Stimulated activated CD4-positive, alpha-beta T cell treated with anti-CD3 and anti-CD28 coated beads, Interleukin-15, amount 100 ng/mL, for 24 hours (primary cell): ENCODE results near the gene LRMDA.

Experiments
- DNase-seq: peaks from one replicate; pipeline ENCODE4 v3.0.0-alpha.2; 2020

Gene LRMDA

DNA sequence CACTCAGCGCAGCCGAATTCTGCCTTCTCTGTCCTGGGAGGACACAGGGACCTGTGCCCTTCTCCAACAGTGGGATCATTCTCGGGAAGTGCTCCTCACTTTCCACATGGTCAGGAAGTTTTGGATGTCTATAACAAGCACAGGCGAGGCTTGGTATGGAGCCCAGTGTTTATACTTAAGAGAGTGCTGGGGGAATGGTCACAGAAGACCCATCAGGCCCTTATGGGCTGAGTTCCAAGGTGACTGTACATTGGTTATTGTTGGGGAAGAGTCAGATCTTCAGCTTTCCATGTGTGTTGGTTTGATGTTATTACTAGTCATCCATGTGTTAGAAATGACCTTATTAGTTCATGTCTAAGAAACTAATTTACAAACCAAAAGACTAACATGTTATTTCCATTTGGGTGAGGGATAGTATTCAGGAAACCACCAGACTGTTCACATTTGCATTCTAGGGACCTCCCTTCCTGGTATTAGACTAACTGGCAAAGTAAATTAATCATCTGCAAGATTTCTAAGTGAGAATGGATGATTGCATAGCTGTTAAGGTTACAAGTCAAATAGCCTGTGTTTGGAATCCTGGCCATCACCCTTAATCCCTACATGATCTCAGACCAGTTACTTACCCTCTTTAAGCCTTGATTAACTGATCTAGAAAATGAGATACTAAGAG lies 834.2 kb downstream of the LRMDA start:
- no peak for DNase-seq

DNA sequence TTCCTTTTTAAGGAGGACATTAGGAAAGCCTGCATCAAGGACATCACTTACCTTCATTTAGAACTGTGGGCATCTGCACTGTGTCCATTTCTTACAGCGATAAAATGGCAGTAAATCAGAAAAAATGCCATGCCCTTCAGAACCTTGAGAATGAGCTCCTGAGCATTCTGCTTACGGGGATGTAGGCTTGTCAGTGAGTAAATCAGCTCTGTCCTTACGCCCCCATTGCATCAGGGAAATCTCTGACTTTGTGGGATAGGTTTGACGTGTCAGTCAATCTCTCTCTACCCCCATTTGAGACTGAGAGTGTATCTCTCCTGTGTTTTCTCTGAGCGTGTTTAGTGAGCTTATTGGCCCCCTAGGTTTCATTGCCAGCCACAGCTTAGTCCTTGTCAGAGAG lies 837.1 kb downstream of the LRMDA start:
- DNase-seq, result no peak

DNA sequence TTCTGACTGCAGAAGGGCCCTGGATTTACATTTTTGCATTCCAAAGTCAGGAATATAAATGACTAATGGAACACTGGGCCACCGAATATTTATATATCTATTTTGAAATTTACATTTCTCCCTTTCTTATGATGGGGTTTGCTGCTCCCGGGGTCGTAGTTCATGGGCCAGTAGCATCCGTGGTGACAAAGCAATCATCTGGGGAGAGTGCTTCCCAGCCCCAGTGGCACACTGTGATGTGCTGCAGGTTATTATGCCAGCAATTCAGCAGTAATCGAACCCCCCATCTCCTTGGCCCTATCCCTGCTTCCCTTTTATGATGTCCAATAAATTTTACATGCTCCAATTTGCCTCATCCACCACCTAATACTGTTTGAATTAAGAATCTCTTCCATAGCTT lies 837.5 kb downstream of the LRMDA start:
- no peak for DNase-seq

DNA sequence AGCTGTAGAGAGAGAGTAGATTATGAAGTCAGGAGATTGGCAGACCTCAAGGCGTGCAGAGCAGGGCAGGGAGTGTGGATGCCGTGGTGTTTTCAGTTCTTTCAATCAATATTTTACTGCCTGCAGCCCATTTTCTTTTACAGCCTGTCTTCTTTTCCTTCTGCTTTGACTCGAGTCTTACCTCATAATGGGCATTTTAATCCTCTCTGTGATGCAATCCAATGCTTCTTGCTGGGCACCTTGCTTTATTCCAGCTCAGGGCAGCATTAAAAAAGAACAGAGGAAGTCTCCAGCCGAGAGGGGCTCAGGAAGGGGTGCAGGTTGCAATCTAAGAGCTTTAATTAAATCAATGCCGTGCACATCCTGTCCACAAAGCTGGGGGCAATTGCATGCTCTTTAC lies 839.0 kb downstream of the LRMDA start:
- no peak for DNase-seq

DNA sequence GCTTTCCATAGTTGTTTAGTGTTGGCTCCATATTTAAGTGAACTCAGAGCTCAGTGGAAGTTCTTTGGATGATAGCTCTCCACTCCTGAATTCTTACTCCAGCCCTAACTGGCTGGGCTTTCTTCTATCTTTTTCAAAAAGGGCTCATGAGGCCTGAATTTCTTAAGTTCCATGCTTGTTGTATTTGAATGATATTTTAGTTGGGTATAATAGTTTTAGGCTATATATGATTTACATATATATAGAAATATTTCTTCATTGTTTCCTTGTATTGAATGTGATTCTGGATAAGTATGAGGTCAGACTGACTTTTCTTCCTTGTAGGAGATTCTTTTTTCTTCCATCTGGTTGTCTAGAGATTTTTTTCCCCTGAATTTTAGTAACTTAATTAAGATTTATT lies 843.5 kb downstream of the LRMDA start:
- no peak for DNase-seq

DNA sequence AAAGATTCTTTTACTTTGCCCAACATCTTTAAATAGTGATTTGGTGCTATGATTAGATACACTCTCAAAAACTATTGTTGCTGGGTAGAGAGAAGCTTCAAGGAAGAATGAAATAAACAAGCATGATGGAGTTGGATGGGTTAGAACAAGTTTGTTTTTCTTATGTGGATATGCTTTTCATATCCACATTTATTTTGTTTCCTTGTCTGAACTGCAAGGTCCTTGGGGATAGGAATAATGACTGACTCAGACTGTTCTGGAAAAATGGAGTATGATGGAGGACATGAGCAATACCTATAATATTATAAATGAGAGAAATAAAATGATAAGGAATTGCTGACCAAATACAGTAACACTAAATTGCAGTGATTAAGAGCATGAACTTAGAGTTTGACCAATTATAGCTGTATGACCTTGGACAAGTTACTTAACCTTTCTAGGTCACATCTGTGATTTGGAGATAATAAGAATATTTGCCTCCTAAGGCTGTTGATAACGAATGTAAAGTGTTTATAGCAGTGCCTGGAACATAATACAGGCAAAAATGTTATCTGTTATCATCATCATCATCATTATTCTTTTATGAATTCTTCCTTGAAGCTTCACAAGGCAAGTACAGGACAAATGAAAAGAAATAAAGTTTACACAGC lies 847.5 kb downstream of the LRMDA start:
- DNase-seq, result no peak

DNA sequence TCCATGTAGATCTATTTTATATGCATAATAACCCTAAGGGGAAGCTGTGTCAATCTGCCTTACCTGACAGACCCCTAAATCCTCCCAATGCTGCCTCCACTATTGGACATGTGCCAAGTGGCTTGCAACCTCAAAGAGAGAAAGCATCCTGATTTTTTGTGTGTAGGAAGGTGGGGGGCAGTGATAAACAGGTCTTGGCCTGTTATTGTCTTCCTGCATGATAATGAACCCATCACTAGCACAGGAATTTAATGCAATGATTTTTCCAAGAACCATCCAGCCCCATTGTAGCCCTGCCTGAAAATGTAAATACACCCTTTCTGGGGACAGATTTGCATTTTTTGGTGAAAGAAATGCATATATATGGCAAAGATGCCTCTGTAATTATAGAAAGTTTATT lies 850.2 kb downstream of the LRMDA start:
- DNase-seq, result no peak

DNA sequence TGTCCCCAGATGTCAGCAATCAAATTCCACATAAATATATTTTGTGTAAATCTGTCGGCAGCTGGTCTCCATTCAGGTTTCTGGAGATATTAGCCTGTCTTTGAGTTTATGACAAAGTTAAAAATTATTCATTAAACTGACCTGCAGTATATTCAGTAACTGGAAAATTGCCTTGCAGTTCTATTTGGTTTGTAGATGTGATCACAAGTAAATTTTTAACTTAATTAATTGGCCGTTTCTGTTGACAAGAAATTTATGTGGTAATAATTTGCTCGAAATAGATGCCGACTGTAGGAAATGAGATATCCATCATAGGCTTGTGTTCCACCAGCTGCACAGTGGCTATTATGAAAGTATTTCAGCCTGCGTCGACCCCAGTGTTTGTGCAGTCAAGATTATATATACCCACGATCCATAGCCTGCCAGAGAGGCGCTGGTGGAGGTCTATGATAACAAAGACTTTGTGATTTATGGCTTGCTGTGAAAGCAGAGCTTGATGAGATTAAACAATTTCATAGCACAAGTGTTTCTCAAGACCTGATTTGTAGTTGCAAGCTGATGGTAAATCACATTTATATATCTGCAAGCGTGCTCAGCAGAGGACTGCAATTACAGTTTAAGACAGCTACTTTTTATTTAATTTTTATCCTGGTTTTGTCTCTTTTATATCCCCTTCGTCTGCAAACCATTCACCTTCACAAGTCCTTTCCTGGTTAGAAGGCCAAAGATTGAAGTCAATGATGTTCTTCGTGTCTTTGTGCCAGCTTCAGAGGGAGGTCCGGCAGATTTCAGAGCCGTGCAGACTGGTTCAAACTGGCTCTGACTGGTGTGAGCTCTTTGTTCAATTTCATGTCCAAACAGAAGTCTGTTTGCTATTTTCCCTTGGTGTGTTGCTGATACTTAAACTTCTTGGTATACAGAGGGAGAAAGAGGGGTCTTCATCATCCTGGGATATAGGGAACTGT lies 850.9 kb downstream of the LRMDA start:
- DNase-seq, result no peak

DNA sequence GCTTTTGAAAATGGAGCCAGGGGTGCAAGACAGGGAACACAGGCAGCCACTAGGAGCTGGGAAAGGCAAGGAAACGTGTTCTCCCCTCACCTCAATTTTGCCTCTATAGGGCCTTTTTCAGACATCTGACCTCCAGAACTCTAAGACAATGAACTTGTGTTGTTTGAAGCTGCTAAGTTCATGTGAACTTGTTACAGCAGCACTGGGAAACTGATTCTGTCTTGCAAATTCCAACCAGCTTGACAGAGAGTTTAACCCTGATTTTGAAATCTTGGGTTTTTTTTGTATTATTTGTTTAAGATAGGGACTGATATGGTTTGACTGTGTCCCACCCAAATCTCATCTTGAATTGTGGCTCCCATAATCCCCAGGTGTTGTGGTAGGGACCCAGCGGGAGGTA lies 852.9 kb downstream of the LRMDA start:
- DNase-seq, result no peak

DNA sequence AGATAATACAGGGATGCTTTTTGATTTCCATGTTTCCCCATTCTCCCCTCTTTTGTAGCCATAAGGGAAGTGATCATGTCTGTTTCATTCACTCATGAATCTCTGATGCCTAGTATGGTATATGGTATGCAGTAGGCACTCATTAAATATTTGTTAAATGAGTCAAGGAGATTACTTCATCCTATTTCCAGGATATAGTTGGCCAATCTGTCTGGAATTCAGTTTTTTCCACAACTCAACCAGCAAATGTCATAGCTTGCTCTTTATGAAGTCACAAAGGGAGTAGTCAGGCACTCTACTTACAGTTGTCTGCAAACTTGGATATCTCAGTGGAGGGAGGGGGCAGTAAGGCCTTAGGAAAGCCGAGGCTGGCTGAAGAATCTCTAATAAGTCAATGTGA lies 853.6 kb downstream of the LRMDA start:
- no peak for DNase-seq

DNA sequence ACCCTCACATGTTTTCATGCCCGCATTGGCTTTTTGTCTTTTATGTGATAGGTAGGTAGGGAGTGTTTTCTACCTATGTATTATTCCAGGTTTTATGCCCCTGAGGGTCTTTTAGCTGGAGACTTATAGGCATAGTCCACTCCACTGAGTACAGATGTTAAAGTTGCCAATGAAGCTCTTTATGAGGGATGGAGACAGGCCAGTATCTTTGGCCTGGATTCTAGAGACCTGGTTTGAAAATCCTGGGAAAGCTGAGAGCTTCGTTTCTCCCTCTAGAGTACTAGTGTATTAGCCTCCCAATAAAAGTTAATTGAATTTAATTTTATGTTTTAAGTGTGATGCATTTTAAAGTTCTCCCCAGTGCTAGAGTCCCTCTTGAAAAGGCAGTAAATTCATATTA lies 854.1 kb downstream of the LRMDA start:
- DNase-seq, result no peak

DNA sequence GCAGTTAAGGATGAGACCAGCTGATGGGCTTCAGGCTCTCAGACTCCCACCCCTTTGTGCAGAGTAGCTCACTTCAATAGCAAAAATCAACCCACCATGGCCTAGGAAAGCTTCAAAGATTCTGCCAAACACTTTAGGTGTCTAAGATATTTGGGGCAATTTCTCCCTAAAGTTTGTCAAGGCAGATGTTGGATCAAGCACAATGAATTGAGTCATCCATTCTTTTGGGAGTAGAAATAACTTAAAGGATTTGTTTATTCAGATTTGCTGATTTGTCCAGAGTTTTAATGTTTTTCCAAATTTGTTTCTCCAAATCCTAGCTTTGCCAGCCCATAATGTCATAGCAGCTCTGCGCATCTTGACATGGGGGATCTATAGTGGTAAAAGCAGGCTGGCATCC lies 855.1 kb downstream of the LRMDA start:
- no peak for DNase-seq

DNA sequence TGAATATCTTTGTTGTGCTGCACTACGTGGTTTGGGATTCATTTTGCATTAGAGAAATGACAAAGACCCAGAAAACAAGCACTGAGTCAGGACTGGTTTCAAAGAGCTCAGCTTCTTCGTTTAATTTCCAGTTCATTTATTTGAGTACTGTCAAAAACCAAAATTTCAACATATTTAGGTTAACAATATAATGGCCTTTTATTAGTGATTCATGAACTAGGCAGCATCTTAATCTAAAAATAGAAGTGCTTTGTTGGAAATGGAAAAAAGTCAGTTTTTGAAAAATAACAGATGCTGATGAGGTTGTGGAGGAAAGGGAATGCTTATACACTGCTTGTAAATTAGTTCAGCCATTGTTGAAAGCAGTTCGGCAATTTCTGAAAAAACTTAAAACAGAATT lies 856.4 kb downstream of the LRMDA start:
- DNase-seq, result no peak

DNA sequence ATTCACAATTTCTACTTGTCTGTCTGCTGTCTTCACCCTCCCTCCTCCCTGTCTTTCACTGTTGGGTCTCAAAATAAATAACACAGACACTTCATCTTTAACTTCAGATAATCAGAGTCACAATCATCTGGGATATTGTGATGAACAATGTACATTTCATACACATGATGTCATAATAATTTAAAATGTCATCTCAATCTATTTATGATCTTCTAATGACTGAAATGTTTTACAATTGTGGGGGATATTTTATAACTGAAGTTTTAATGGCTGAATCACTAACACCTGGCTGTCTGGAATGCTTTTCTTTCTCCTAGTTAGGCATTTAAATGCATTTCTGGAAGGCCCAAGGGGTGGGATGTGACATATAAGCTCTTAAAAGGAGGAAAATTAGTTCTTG lies 859.8 kb downstream of the LRMDA start:
- no peak for DNase-seq

DNA sequence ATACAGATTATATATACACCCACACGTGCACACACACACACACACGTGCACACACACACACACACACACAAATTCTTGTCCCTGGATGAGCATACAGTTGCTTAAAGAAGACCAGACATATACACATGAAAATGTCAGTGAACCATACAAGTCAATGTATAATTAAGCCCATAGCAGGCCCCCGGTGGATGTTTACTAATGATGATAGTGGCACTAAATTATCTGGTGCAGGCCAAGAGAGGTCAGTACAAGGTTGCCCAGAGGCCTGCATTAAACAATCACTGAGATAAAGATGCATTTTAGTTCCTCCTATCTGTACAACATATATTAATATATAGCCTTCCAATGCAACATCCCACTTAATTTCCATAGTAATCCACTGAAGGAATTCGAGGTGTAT lies 860.5 kb downstream of the LRMDA start:
- no peak for DNase-seq

DNA sequence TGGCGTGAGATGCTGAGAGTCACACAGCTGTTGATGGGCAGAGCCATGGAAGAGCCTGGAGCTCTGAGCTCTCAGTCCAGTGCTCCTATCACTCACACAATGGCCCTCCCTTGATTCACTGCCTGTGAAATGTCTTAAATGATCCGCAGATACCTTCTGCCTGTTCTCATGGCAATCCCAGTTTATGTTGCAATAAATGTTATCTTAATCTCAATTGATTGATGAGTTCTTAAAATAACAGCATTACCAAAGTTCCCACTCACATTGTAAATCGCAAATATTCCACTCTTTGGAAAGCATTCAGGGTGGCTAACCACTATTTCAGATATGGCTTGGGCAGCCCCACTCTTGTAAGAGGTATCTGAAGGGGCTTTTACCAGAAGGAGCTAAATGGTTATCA lies 865.5 kb downstream of the LRMDA start:
- no peak for DNase-seq

DNA sequence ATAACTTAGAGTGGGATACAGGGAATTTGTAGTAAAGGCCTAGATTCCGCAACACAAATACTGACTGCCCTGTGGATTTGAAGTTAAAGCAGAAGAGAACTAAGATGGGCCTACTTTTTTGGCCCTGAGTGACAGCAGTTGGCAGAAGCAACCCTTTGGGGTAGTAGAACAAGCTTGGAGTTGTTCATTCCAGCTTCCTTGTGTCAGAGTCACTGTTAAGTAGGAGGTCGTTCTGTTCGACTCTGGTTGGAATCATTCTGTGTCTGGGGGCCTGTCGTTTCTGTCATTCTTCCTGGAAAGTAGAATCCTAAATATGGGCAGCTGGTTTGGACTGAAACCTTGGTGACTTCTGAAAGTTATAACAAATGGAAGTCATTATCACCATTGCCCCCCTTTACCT lies 865.9 kb downstream of the LRMDA start:
- DNase-seq, result no peak

DNA sequence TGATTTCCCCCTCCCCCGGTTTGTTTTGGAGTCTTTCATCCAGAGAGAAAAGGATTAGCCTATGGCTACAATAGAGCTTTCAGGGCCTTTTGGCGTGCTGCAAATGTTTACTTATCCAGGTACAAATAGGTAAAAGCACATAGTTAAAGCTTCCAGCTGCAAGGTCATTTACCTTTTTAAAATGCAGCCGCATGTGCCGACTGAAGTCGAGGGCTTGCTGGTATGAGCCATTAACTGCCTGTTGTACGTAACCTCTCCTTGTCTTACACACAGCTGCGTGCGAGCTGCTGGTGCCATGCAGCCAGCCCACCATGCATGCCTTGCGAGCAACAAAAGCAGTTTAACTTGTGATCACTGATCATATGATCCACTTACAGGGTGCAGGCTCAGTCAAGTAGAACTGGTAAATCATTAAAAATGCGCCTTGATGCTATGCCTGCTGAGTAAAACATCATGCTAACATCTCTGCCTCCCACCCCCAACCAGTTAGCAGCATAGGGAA lies 866.4 kb downstream of the LRMDA start:
- no peak for DNase-seq

DNA sequence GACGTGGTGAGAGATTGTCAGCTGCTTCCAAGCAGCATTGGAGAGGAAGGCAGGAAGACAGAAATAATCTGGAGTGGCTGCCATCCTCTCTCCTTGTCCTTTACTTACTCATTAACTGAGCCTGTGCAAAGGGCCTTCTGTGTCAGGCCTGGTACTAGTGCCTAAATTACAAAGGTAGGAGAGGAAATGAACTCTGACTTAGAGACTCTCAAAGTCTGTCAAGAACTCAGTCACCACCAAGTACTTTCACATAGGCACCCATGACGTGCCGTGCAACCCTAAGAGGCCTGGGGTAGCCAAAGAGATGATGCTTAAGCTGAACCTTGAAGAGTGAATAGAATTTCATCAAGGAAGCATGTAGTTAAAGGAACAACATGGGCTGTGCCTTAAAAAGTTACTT lies 866.9 kb downstream of the LRMDA start:
- no peak for DNase-seq

DNA sequence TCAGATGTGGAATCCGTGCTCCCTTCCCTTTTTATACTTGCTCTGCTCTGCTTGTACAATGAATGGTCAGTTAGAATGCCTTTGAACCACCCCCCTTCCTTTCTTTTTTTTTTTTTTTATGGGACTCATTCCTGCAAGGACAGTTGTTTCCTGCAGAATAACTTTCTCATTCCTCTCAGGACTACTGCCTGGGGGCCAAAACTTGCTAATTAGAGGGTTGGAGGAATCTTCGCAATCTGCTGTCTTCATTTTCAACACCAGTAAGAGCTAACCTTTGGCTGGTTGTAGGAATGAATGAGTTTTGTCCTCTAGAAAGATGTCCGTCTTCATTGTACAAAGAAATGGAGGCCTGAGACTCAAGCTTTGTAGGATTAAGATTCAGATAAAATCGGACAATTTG lies 868.1 kb downstream of the LRMDA start:
- DNase-seq, result no peak

DNA sequence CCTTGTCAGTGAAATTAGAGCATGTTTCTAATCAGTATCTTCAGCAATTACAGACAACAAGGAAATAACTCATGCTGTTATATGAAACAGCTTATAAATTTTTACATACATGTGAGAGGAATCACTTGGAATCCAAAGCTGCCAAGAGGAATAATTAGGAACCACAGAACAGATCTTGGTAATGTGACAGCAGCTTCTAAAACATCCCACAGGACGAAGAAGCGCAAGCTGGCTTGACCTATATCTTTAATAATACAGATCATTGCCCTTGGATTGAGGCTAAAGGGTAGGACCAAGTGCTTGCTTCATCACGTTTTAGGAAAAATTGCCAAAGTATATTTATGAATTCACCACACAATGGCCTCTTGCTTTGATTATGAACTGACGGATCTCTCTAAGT lies 869.8 kb downstream of the LRMDA start:
- DNase-seq, result no peak

DNA sequence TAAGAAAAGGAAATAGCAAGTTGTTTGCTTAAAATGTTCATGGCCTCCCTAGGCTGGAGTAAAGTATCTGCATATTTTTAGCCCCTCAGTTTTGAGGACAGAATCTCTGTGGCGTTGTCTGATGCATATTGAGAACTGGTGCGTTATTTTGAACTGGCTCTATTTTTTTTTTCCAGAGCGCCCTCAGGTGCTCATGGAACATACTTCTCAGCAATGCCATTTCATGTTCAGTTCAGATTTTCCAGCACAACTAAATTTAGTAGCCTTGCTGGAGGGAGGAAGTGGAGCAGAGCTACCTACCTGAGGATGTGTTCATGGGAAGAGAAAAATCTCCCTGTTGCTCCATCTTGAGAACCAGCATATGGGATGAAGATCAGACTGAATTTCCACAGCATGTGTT lies 870.5 kb downstream of the LRMDA start:
- DNase-seq, result no peak

DNA sequence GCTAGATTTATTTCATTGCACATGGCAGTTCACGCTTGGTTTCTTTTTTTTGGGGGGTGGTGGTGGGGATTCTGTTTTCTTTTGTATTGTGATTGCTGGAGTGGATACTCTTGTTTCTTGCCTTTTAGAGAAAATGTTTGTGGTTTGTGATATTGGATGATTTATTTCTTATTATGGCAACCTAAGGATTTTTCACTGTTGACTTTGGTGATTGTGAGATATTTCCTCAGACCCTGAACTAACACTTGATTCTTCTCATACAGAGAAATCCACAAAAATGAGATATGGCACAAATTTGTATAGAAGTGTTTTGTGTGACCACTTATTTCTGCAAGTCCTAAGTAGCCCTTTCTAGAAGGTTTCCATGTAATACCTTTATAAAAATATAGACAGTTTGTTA lies 871.1 kb downstream of the LRMDA start:
- DNase-seq, result no peak
